Measurements from ENCODE around the gene HLTF.
"Not testable (repeated sequence)": the region's sequence is repeated elsewhere in the genome, so short reads cannot be mapped to it uniquely, and the experiment has no call there.

The HLTF gene

GRCh38 chr3:149101641-149102040 is 15.3 kb upstream of the HLTF start:
- no peak for DNase-seq (ENCODE audit: low read depth)
- no peak overlapping the region for H3K4me3 ChIP-seq (ENCODE audit: control insufficient read depth, low read depth, low read length)
- TF ChIP-seq CTCF (conservative IDR thresholded peaks at IDR 0.05; ENCODE audit: control insufficient read depth, insufficient read depth, low read depth, low read length), result no peak

GRCh38 chr3:149101154-149101553 is 14.8 kb upstream of the HLTF start:
- TF ChIP-seq CTCF (conservative IDR thresholded peaks at IDR 0.05; ENCODE audit: control insufficient read depth, insufficient read depth, low read depth, low read length), result no peak
- DNase-seq (ENCODE audit: low read depth), result no peak
- no peak overlapping the region for H3K4me3 ChIP-seq (ENCODE audit: control insufficient read depth, low read depth, low read length)

DNA sequence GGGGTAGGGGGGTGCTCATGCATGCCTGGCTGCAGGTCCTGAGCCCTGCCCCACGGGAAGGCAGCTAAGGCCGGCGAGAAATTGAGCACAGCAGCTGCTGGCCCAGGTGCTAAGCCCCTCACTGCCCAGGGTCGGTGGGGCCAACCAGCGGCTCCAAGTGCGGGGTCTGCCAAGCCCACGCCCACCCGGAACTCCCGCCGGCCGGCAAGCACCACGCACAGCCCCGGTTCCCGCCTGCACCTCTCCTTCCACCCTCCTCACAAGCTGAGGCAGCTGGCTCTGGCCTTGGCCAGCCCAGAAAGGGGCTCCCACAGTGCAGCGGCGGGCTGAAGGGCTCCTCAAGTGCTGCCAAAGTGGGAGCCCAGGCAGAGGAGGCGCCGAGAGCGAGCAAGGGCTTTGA is 11.7 kb upstream of the HLTF start:
- DNase-seq (ENCODE audit: low read depth), result not testable (repeated sequence)

GRCh38 chr3:149095487-149095886 is 9.2 kb upstream of the HLTF start:
- no peak for DNase-seq (ENCODE audit: low read depth)
- H3K4me3 ChIP-seq (ENCODE audit: control insufficient read depth, low read depth, low read length), result no peak overlapping the region
- TF ChIP-seq CTCF (conservative IDR thresholded peaks at IDR 0.05; ENCODE audit: control insufficient read depth, insufficient read depth, low read depth, low read length), result no peak

More for the DNA sequence above, 11.7 kb upstream of the HLTF start:
- H3K4me3 ChIP-seq (ENCODE audit: control insufficient read depth, low read depth, low read length), result not testable (repeated sequence)

- H3K4me3 ChIP-seq (ENCODE audit: control insufficient read depth, low read depth, low read length), result no peak overlapping the region
- TF ChIP-seq CTCF (conservative IDR thresholded peaks at IDR 0.05; ENCODE audit: control insufficient read depth, insufficient read depth, low read depth, low read length), result no peak
These were observed 5.7 kb upstream of the HLTF start for GRCh38 chr3:149091983-149092382.

GRCh38 chr3:149090907-149091306 is 4.6 kb upstream of the HLTF start:
- TF ChIP-seq CTCF (conservative IDR thresholded peaks at IDR 0.05; ENCODE audit: control insufficient read depth, insufficient read depth, low read depth, low read length), result no peak
- H3K4me3 ChIP-seq (ENCODE audit: control insufficient read depth, low read depth, low read length), result no peak overlapping the region
- no peak for DNase-seq (ENCODE audit: low read depth)

More at GRCh38 chr3:149091983-149092382, 5.7 kb upstream of the HLTF start:
- no peak for DNase-seq (ENCODE audit: low read depth)

DNA sequence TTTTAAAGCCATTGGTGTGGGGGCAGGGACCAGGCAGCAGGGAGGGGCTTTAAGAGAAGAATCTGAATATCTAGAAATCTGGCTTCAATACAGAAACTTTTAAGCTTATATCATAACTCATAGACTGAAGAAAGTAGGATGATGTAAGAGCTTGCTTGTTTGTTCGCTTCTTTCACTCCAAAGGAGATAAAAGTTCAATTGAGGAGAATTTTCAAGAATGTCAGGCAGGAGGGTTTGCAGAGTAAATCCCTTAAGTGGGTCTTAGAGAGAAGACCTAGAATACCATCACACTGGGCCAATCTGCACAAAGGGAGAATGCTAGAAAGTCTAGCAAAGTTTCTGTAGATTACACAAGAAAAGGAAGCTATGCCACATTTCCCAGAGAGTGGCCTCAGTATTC is 4.1 kb upstream of the HLTF start:
- H3K4me3 ChIP-seq (ENCODE audit: control insufficient read depth, low read depth, low read length), result no peak overlapping the region
- no peak for DNase-seq (ENCODE audit: low read depth)
- TF ChIP-seq CTCF (conservative IDR thresholded peaks at IDR 0.05; ENCODE audit: control insufficient read depth, insufficient read depth, low read depth, low read length), result no peak
